HepG2 (cell line): ENCODE data around the gene NECTIN2. TPM values are rescaled to one million over a fixed set of nuclear protein-coding genes. Genes with fewer than 3 reads are reported as not detected.

Experiments
- AKAP8 ChIP-seq: sonication (generic); formaldehyde crosslinking; IDR thresholded peaks from 2 replicates; pipeline ENCODE4 v1.5.1; 2020; ENCODE audit warnings: mild to moderate bottlenecking, missing genetic modification reagents
- BCL6 ChIP-seq: IDR thresholded peaks from 2 replicates; pipeline ENCODE4 v1.6.1; 2016; ENCODE audit warnings: missing genetic modification reagents, missing compliant biosample characterization
- CREBL2 ChIP-seq: sonication (generic); formaldehyde crosslinking; IDR thresholded peaks from 2 replicates; pipeline ENCODE4 v1.8.1; 2023; ENCODE audit warnings: missing genetic modification reagents, mild to moderate bottlenecking, borderline replicate concordance
- MAX ChIP-seq: IDR thresholded peaks from 2 replicates; pipeline ENCODE4 v1.6.1; 2012; ENCODE audit warnings: inconsistent platforms
- MEIS2 ChIP-seq: sonication (generic); formaldehyde crosslinking; IDR thresholded peaks from 2 replicates; pipeline ENCODE4 v1.9.0; 2021; ENCODE audit warnings: mild to moderate bottlenecking, missing genetic modification reagents
- SALL1 ChIP-seq: sonication (generic); formaldehyde crosslinking; IDR thresholded peaks from 2 replicates; pipeline ENCODE4 v1.8.0; 2022; ENCODE audit warnings: mild to moderate bottlenecking, missing genetic modification reagents
- SP5 ChIP-seq: IDR thresholded peaks from 2 replicates; pipeline ENCODE4 v1.6.1; 2016; ENCODE audit warnings: low read depth, borderline replicate concordance
- STAG1 ChIP-seq: sonication (generic); formaldehyde crosslinking; IDR thresholded peaks from 2 replicates; pipeline ENCODE4 v1.4.0; 2020; ENCODE audit warnings: missing genetic modification reagents
- ZBTB34 ChIP-seq: sonication (generic); formaldehyde crosslinking; IDR thresholded peaks from 2 replicates; pipeline ENCODE4 v1.8.0; 2022; ENCODE audit warnings: mild to moderate bottlenecking, missing genetic modification reagents
- ZNF225 ChIP-seq: sonication (generic); formaldehyde crosslinking; IDR thresholded peaks from 2 replicates; pipeline ENCODE4 v1.4.0; 2020; ENCODE audit warnings: mild to moderate bottlenecking, missing genetic modification reagents
- ZNF580 ChIP-seq: IDR thresholded peaks from 2 replicates; pipeline ENCODE4 v1.6.1; 2016; ENCODE audit warnings: low read depth, borderline replicate concordance
- ZNF616 ChIP-seq: sonication (generic); formaldehyde crosslinking; IDR thresholded peaks from 2 replicates; pipeline ENCODE4 v1.5.0; 2020; ENCODE audit warnings: low read depth, mild to moderate bottlenecking, missing genetic modification reagents
- polyA plus RNA-seq, 8 experiments: library from polyadenylated mRNA; depleted of rRNA in 3 of 8; stranded (reverse) in 7 of 8; unstranded in 1 of 8; fragments of >200 nt; fragmentation: Illumina TruSeq in 4 of 8; extraction: Trizol in 4 of 8; gene quantifications; 2 replicates each; pipeline versions ENCODE4 v1.2.1 to v1.2.3, GENCODE V29; 2011 to 2016; ENCODE audit warnings: low read depth in 4 of 8, missing spikeins in 1 of 8, mixed read lengths in 1 of 8; ENCODE audit not compliant: insufficient read depth in 1 of 8
- total RNA-seq, 5 experiments: library from RNA; depleted of rRNA; stranded (reverse); fragments of >200 nt; fragmentation: Illumina TruSeq; extraction: Trizol; gene quantifications; 2 replicates each; pipeline ENCODE4 v1.2.3, GENCODE V29; 2016; ENCODE audit warnings: low read depth in 1 of 5

Gene NECTIN2
- total and polyA plus RNA-seq, 2 of the 13 experiments (the other 11 are each of a cell fraction or from before 2014, with no cell fraction given): 75.4 to 114 TPM

GRCh38 chr19:44807652-44808462 is 38.2 kb upstream of the NECTIN2 start (continued):
- TF ChIP-seq BCL6 (CRISPR knock-in tag) (no peak; the same call in 1 of the 2 replicates), STAG1 (peak; percentile 87), MAX (peak; percentile 59), ZNF580 (CRISPR knock-in tag) (peak; percentile 75; the same call in 1 of the 2 replicates), ZBTB34 (0 out of 2 replicates have a peak, but pooled peaks have one; percentile 53), SP5 (CRISPR knock-in tag) (peak; percentile 88), AKAP8 (CRISPR knock-in tag) (no peak), SALL1 (CRISPR knock-in tag) (peak; percentile 84), CREBL2 (CRISPR knock-in tag) (no peak), MEIS2 (CRISPR knock-in tag) (peak; percentile 54; the same call in 1 of the 2 replicates), ZNF225 (CRISPR knock-in tag) (0 out of 2 replicates have a peak, but pooled peaks have one; percentile 47), ZNF616 (CRISPR knock-in tag) (peak; percentile 53; the same call in 1 of the 2 replicates)
